Lower leg skin (tissue), 4 donors: Measurements from ENCODE around the gene TMEM63A. TPM values are rescaled to one million over a fixed set of nuclear protein-coding genes. Genes with fewer than 3 reads are reported as not detected.

Source experiments
- DNase-seq, 2 donors: peaks; one replicate each; pipeline ENCODE4 v3.0.0-alpha.2; 2019; ENCODE audit warnings: low spot score in 2 of 2
- H3K4me3 ChIP-seq: fragments of 200-600 bp; sonication (generic); 2 replicates; pipeline ENCODE4 v1.5.1; 2017; ENCODE audit warnings: mild to moderate bottlenecking, low read depth; ENCODE audit not compliant: poor library complexity, severe bottlenecking
- CTCF ChIP-seq, 3 donors: fragments of 450-650 bp; IDR thresholded peaks; one replicate each; pipeline ENCODE4 v1.5.1; 2016; ENCODE audit warnings: antibody characterized with exemption in 3 of 3, mild to moderate bottlenecking in 3 of 3, moderate library complexity in 2 of 3
- POLR2A ChIP-seq, 2 donors: fragments of 450-650 bp; IDR thresholded peaks; one replicate each; pipeline ENCODE4 v1.6.1; 2016 to 2017; ENCODE audit warnings: antibody characterized with exemption in 2 of 2, mild to moderate bottlenecking in 1 of 2, moderate library complexity in 1 of 2
- WGBS, 2 donors: methylation state at CpG; one replicate each; pipeline ENCODE4 v1.1.5; 2018; 5-methylcytosine and 5-hydroxymethylcytosine counted together
- intact Hi-C: fragments of 100-400 bp; cut with DNase I; formaldehyde crosslinking; loops from one replicate; pipeline ENCODE4 v1.15.0; 2023; ENCODE audit warnings: low total_unique reads
- total RNA-seq, 4 donors: library from RNA; depleted of rRNA; stranded (reverse); fragments of >200 nt; gene quantifications; one replicate each; pipeline ENCODE4 v1.1.0, GENCODE V29; 2016

Gene TMEM63A
- total RNA-seq, 4 donors from 2014 or later: 29.1 to 49.1 (median 42.9) TPM

DNA sequence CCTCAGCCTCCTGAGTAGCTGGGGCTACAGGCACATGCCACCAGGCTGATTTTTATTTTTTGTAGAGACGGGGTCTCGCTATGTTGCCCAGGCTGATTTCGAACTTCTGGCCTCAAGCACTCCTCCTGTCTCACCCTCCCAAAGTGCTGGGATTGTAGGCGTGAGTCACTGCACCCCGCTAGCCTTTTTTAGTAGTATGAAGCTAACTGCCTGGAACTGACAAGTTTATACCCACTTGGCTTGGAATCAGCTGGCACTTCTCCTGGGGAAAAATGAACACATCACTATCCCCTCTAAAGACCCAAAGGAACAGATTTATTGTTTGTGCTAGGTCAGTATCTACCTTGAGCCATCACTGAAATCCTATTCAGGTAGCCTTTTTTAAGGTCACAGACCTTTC, 19.0 kb downstream of the TMEM63A start:
- H3K4me3 ChIP-seq: no peak overlapping the region
- no peak for DNase-seq
- intact Hi-C loops: no loop called here
- TF ChIP-seq CTCF (IDR thresholded peaks at IDR 0.05) (no peak), POLR2A (IDR thresholded peaks at IDR 0.05) (no peak)
- 91 to 95% methylated on average over 5 of the region's 5 CpGs for WGBS, 2 donors

DNA sequence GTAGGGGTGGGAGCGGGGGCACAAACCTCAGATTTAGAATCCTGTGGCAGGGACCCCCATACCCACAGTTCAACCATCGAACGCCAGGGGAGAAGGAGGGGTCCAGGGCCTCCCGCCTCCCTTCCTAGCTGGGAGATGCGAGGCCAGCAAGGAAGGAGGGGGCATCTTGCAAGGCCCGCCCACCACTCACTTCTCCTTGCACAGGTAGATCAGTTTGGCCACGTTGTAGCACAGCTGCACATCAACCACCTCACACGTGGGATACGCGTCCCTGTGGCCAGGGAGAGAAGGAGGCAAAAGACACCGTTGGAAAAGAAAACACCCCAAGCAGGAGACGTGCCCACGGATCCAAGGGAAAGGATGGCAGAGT, 19.6 kb downstream of the TMEM63A start:
- DNase-seq: no peak
- H3K4me3 ChIP-seq: no peak overlapping the region
- WGBS, 2 donors: 88 to 89% methylated on average over 13 of the region's 13 CpGs
- intact Hi-C loops: no loop called here
- TF ChIP-seq CTCF (IDR thresholded peaks at IDR 0.05) (no peak), POLR2A (IDR thresholded peaks at IDR 0.05) (no peak)

- no peak for DNase-seq
- intact Hi-C loops: no loop called here
- TF ChIP-seq POLR2A (IDR thresholded peaks at IDR 0.05) (no peak), CTCF (IDR thresholded peaks at IDR 0.05) (no peak)
- H3K4me3 ChIP-seq: no peak overlapping the region
- 90 to 92% methylated on average over 13 of the region's 13 CpGs for WGBS, 2 donors
Observed at GRCh38 chr1:225861834-225862580, 20.2 kb downstream of the TMEM63A start.

GRCh38 chr1:225860876-225861441, 21.2 kb downstream of the TMEM63A start:
- TF ChIP-seq CTCF (IDR thresholded peaks at IDR 0.05): no peak
- TF ChIP-seq POLR2A (IDR thresholded peaks at IDR 0.05): no peak

GRCh38 chr1:225860107-225860506, 22.1 kb downstream of the TMEM63A start:
- no peak for DNase-seq
- intact Hi-C loops: no loop called here
- TF ChIP-seq POLR2A (IDR thresholded peaks at IDR 0.05): no peak
- no peak for TF ChIP-seq CTCF (IDR thresholded peaks at IDR 0.05)
- WGBS, 2 donors: 76 to 88% methylated on average over 5 of the region's 5 CpGs
- no peak overlapping the region for H3K4me3 ChIP-seq

More at GRCh38 chr1:225860876-225861441, 21.2 kb downstream of the TMEM63A start:
- no peak for DNase-seq
- 92 to 95% methylated on average over 7 of the region's 7 CpGs for WGBS, 2 donors
- intact Hi-C loops: no loop called here
- H3K4me3 ChIP-seq: no peak overlapping the region
